ENCODE data around the gene UNC5C. TPM values are rescaled to one million over a fixed set of nuclear protein-coding genes. Genes with fewer than 3 reads are reported as not detected.

UNC5C gene
- polyA plus RNA-seq, 1 donor (not counting 4 experiments of a cell fraction or from before 2014, with no cell fraction given) = not detected

- Histone ChIP-seq H3K79me2 (ENCODE audit: control insufficient read depth, insufficient read depth, low read length) (no peaks in the 10 kb centered on the region), H3K4me1 (ENCODE audit: control insufficient read depth, extremely low read depth, insufficient read depth, low read length) (no peaks in the 10 kb centered on the region), H3K9ac (ENCODE audit: control insufficient read depth, extremely low read depth, insufficient read depth, low read length) (no peak overlapping the region), H3K27me3 (ENCODE audit: control insufficient read depth, extremely low read depth, insufficient read depth, low read length) (no peaks in the 10 kb centered on the region), H3K4me3 (ENCODE audit: control insufficient read depth in 2 of 3, extremely low read depth in 1 of 3, insufficient read depth in 2 of 3, low read depth in 1 of 3, low read length in 3 of 3) (no peak overlapping the region), H3K27ac (ENCODE audit: control insufficient read depth, insufficient read depth, low read length) (no peak overlapping the region), H2AFZ (ENCODE audit: control insufficient read depth, low read length) (no peak overlapping the region), H3K4me2 (ENCODE audit: control insufficient read depth, extremely low read depth, insufficient read depth, low read depth, low read length) (no peak overlapping the region), H3K9me3 (ENCODE audit: control insufficient read depth, low read depth, low read length) (no peaks in the 10 kb centered on the region), H3K36me3 (ENCODE audit: control insufficient read depth in 2 of 2, extremely low read depth in 1 of 2, insufficient read depth in 2 of 2, low read length in 2 of 2) (no peaks in the 10 kb centered on the region), H4K20me1 (ENCODE audit: control insufficient read depth, extremely low read depth, insufficient read depth, low read length) (no peaks in the 10 kb centered on the region), H3K9me1 (ENCODE audit: control insufficient read depth, extremely low read depth, insufficient read depth, low read length) (no peaks in the 10 kb centered on the region)
- dilution Hi-C loops (cut with MboI; ENCODE audit: extremely low pct_ligation_motif_present, low sequenced_read_pairs) = no loop called here
- no peak for FAIRE-seq
- TF ChIP-seq EZH2 (IDR thresholded peaks at IDR 0.05; ENCODE audit: low read length) = no peak
- TF ChIP-seq, protein P1, sequence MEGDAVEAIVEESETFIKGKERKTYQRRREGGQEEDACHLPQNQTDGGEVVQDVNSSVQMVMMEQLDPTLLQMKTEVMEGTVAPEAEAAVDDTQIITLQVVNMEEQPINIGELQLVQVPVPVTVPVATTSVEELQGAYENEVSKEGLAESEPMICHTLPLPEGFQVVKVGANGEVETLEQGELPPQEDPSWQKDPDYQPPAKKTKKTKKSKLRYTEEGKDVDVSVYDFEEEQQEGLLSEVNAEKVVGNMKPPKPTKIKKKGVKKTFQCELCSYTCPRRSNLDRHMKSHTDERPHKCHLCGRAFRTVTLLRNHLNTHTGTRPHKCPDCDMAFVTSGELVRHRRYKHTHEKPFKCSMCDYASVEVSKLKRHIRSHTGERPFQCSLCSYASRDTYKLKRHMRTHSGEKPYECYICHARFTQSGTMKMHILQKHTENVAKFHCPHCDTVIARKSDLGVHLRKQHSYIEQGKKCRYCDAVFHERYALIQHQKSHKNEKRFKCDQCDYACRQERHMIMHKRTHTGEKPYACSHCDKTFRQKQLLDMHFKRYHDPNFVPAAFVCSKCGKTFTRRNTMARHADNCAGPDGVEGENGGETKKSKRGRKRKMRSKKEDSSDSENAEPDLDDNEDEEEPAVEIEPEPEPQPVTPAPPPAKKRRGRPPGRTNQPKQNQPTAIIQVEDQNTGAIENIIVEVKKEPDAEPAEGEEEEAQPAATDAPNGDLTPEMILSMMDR (optimal IDR thresholded peaks at IDR 0.05 in 1 of 3, IDR thresholded peaks at IDR 0.05 in 1 of 3, conservative IDR thresholded peaks at IDR 0.05 in 1 of 3; ENCODE audit: extremely low read depth in 1 of 3, insufficient read depth in 2 of 3, low read length in 3 of 3) = no peak
- DNase-seq (ENCODE audit: low read depth, low spot score) = no peak
Observed at GRCh38 chr4:95318483-95318882, 230.3 kb downstream of the UNC5C start.

DNA sequence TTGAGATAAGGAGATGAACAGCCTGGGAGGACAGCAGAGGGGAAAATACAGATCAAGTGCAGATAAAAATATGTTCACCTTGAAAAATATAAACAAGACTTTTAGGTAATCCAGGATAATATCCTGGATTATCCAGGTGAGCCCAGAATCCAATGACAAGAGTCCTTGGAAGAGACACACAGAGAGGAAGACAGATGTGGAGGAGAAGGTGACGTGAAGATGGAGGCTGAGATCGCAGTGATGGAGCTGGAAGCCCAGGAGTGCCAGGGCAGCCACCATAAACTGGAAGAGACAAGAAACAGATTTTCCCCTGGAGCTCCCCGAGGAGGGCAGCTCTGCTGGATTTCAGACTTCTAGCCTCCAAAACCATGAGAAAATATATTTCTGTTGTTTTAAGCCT, 230.7 kb downstream of the UNC5C start:
- no peak overlapping the region for H3K9ac ChIP-seq (ENCODE audit: control insufficient read depth, extremely low read depth, insufficient read depth, low read length)
- no peak overlapping the region for H3K4me2 ChIP-seq (ENCODE audit: control insufficient read depth, extremely low read depth, insufficient read depth, low read depth, low read length)
- TF ChIP-seq, protein P1 (optimal IDR thresholded peaks at IDR 0.05 in 1 of 3, IDR thresholded peaks at IDR 0.05 in 1 of 3, conservative IDR thresholded peaks at IDR 0.05 in 1 of 3; ENCODE audit: extremely low read depth in 1 of 3, insufficient read depth in 2 of 3, low read length in 3 of 3) = no peak
- no peak for TF ChIP-seq EZH2 (IDR thresholded peaks at IDR 0.05; ENCODE audit: low read length)
- H3K27me3 ChIP-seq (ENCODE audit: control insufficient read depth, extremely low read depth, insufficient read depth, low read length) = no peaks in the 10 kb centered on the region
- no peak overlapping the region for H3K27ac ChIP-seq (ENCODE audit: control insufficient read depth, insufficient read depth, low read length)
- FAIRE-seq (no peak), DNase-seq (ENCODE audit: low read depth, low spot score) (no peak)
- no peaks in the 10 kb centered on the region for H3K4me1 ChIP-seq (ENCODE audit: control insufficient read depth, extremely low read depth, insufficient read depth, low read length)
- no peaks in the 10 kb centered on the region for H3K9me1 ChIP-seq (ENCODE audit: control insufficient read depth, extremely low read depth, insufficient read depth, low read length)
- no peaks in the 10 kb centered on the region for H3K9me3 ChIP-seq (ENCODE audit: control insufficient read depth, low read depth, low read length)
- no peak overlapping the region for H2AFZ ChIP-seq (ENCODE audit: control insufficient read depth, low read length)
- H3K79me2 ChIP-seq (ENCODE audit: control insufficient read depth, insufficient read depth, low read length) = no peaks in the 10 kb centered on the region
- H3K4me3 ChIP-seq (ENCODE audit: control insufficient read depth in 2 of 3, extremely low read depth in 1 of 3, insufficient read depth in 2 of 3, low read depth in 1 of 3, low read length in 3 of 3) = no peak overlapping the region
- dilution Hi-C loops (cut with MboI; ENCODE audit: extremely low pct_ligation_motif_present, low sequenced_read_pairs) = no loop called here
- H4K20me1 ChIP-seq (ENCODE audit: control insufficient read depth, extremely low read depth, insufficient read depth, low read length) = no peaks in the 10 kb centered on the region
- H3K36me3 ChIP-seq (ENCODE audit: control insufficient read depth in 2 of 2, extremely low read depth in 1 of 2, insufficient read depth in 2 of 2, low read length in 2 of 2) = no peaks in the 10 kb centered on the region

Data from keratinocyte (primary cell).